ENCODE measurements around the gene PHLPP1. TPM values are rescaled to one million over a fixed set of nuclear protein-coding genes. Genes with fewer than 3 reads are reported as not detected.
"Not testable (repeated sequence)": the region's sequence is repeated elsewhere in the genome, so short reads cannot be mapped to it uniquely, and the experiment has no call there.

Gene PHLPP1
- total RNA-seq, 2 experiments from 2014 or later, result 8.2 to 8.6 TPM

GRCh38 chr18:62697636-62698035 lies 17.7 kb upstream of the PHLPP1 start:
- no peak for TF ChIP-seq CTCF (IDR thresholded peaks at IDR 0.05)
- no peaks in the 10 kb centered on the region for H3K9me3 Mint-ChIP-seq
- H3K36me3 Mint-ChIP-seq (ENCODE audit: low read depth), result no peaks in the 10 kb centered on the region
- H3K4me3 Mint-ChIP-seq, result no peak overlapping the region
- no peak overlapping the region for H3K27ac Mint-ChIP-seq
- intact Hi-C loops (cut with micrococcal nuclease), result no loop called here
- H3K27me3 Mint-ChIP-seq, result no peaks in the 10 kb centered on the region
- H3K4me1 Mint-ChIP-seq (ENCODE audit: low read depth), result no peaks in the 10 kb centered on the region
- POLR2A ChIA-PET, result interaction anchor here (0.7 kb wide), 1 partner anchor 292 kb away, joined by 3 read pairs; no protein-coding TSS in a partner anchor
- CTCF ChIA-PET, result interaction anchor here (2.5 kb wide), 1 partner anchor 17 kb away, joined by 7 read pairs; the partner anchor contains the start of gene PHLPP1
- ATAC-seq, result no peak
- no peak for DNase-seq

DNA sequence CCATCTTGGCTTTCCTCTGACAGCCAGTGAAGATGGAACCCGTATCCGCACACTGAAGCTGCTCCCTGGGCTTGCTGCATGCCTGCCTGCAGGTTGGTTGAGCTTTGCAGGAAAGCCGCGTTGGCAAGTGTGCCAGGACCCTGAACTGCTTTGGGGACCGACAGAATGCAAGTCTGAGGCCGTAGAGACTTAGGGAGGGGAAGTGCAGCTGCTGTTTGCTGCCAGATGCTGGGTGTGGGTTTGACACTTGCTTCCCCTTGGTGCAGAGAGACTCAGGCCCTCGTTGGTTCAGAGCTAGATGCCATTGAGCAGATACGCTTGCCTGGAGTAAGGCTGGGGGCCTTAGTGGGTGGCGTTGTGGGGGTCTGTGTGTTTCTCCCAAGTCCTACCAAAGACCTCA lies 13.1 kb upstream of the PHLPP1 start:
- CTCF ChIA-PET, result interaction anchor here (1.1 to 3.0 kb wide), 4 partner anchors 13 to 280 kb away, joined by 3 to 9 read pairs (median 4); partner anchors contain the start of gene PHLPP1
- Mint-ChIP-seq H3K27me3 (peaks cover 3% of the 10 kb centered on the region), H3K4me1 (ENCODE audit: low read depth) (no peaks in the 10 kb centered on the region), H3K4me3 (no peak overlapping the region), H3K36me3 (ENCODE audit: low read depth) (no peaks in the 10 kb centered on the region), H3K27ac (no peak overlapping the region), H3K9me3 (no peaks in the 10 kb centered on the region)
- intact Hi-C loops (cut with micrococcal nuclease), result no loop called here
- ATAC-seq (no peak), DNase-seq (no peak)
- POLR2A ChIA-PET, result no interaction called here
- TF ChIP-seq CTCF (IDR thresholded peaks at IDR 0.05), result no peak

DNA sequence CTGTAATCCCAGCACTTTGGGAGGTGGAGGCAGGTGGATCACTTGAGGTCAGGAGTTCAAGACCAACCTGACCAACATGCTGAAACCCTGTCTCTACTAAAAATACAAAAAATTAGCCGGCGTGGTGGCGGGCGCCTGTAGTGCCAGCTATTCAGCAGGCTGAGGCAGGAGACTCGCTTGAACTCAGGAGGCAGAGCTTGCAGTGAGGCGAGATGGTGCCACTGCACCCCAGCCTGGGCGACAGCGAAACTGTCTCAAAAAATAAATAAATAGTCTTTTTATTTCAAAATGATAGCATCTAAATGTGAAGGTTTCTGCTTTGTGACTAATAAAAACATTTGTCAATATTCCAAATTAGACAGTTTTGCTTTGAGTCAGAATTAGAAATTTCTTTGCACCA lies 8.5 kb upstream of the PHLPP1 start:
- POLR2A ChIA-PET; DNase-seq; H3K27me3 Mint-ChIP-seq; ATAC-seq; H3K4me1 Mint-ChIP-seq (ENCODE audit: low read depth); H3K27ac Mint-ChIP-seq; intact Hi-C loops (cut with micrococcal nuclease); H3K36me3 Mint-ChIP-seq (ENCODE audit: low read depth); H3K9me3 Mint-ChIP-seq; H3K4me3 Mint-ChIP-seq: not testable (repeated sequence)
- CTCF ChIA-PET, result interaction anchor here (1.1 to 1.2 kb wide), 2 partner anchors 9 to 275 kb away, joined by 3 read pairs; partner anchors contain the start of gene PHLPP1

DNA sequence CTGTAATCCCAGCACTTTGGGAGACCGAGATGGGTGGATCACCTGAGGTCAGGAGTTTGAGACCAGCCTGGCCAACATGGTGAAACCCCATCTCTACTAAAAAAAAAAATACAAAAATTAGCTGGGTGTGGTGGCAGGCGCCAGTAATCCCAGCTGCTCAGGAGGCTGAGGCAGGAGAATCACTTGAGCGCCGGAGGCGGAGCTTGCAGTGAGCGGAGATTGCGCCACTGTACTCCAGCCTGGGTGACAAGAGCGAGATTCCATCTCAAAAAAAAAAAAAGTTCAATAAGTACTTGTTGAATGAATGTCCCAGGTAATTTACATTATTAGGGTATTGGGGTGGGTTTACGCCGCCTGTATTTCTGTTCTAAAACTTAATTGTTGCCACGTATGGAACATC lies 5.4 kb upstream of the PHLPP1 start:
- intact Hi-C loops (cut with micrococcal nuclease), result loop anchor here (10.0 kb wide), 2 partner anchors 125 to 725 kb away; no protein-coding TSS in a partner anchor
- H3K27ac Mint-ChIP-seq; H3K36me3 Mint-ChIP-seq (ENCODE audit: low read depth); H3K27me3 Mint-ChIP-seq; H3K4me1 Mint-ChIP-seq (ENCODE audit: low read depth); DNase-seq; H3K9me3 Mint-ChIP-seq; ATAC-seq; POLR2A ChIA-PET; H3K4me3 Mint-ChIP-seq: not testable (repeated sequence)
- CTCF ChIA-PET, result interaction anchor here (0.8 to 2.4 kb wide), 3 partner anchors 14 to 273 kb away, joined by 4 to 12 read pairs (median 4); no protein-coding TSS in a partner anchor

DNA sequence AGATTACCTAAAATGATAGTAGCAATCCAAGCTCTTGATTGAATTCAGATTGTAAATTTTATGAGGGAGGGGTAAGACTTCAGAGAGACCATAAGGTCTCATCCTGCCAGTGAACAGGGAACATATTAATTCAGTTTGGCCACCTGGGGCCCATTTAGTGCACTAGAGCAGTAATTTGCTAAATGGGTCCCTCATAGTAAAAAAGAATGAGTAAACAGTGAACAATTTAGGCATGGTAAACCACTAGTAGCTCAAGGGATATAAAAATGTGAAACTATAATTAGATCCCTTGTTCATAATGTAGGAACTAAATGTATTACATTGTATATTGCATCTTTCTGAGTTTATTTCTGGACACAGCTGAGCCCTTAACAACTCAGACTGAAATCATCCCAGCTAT lies 4.9 kb upstream of the PHLPP1 start:
- TF ChIP-seq CTCF (IDR thresholded peaks at IDR 0.05), result no peak
- H3K4me3 Mint-ChIP-seq, result no peak overlapping the region

GRCh38 chr18:62711781-62712180 lies 3.6 kb upstream of the PHLPP1 start:
- no peak overlapping the region for H3K27ac Mint-ChIP-seq
- DNase-seq (no peak), ATAC-seq (no peak)
- no peaks in the 10 kb centered on the region for H3K27me3 Mint-ChIP-seq
- H3K9me3 Mint-ChIP-seq, result no peaks in the 10 kb centered on the region
- TF ChIP-seq CTCF (IDR thresholded peaks at IDR 0.05), result no peak
- H3K36me3 Mint-ChIP-seq (ENCODE audit: low read depth), result no peaks in the 10 kb centered on the region
- POLR2A ChIA-PET, result no interaction called here
- CTCF ChIA-PET, result interaction anchor here (2.4 kb wide), 1 partner anchor 271 kb away, joined by 12 read pairs; no protein-coding TSS in a partner anchor
- intact Hi-C loops (cut with micrococcal nuclease), result loop anchor here (10.0 kb wide), 2 partner anchors 127 to 723 kb away; no protein-coding TSS in a partner anchor
- no peak overlapping the region for H3K4me3 Mint-ChIP-seq
- peaks cover 6% of the 10 kb centered on the region for H3K4me1 Mint-ChIP-seq (ENCODE audit: low read depth)

More for the DNA sequence above, 4.9 kb upstream of the PHLPP1 start:
- Mint-ChIP-seq H3K4me1 (ENCODE audit: low read depth) (peaks cover 6% of the 10 kb centered on the region), H3K27me3 (peaks cover 2% of the 10 kb centered on the region), H3K9me3 (no peaks in the 10 kb centered on the region), H3K27ac (no peak overlapping the region), H3K36me3 (ENCODE audit: low read depth) (no peaks in the 10 kb centered on the region)
- ATAC-seq (no peak), DNase-seq (no peak)
- intact Hi-C loops (cut with micrococcal nuclease), result loop anchor here (10.0 kb wide), 2 partner anchors 126 to 724 kb away; no protein-coding TSS in a partner anchor
- ChIA-PET CTCF (interaction anchor here (0.8 to 2.4 kb wide), 4 partner anchors 14 to 272 kb away, joined by 3 to 12 read pairs (median 4); no protein-coding TSS in a partner anchor), POLR2A (no interaction called here)

Data from activated CD8-positive, alpha-beta T cell treated with anti-CD3 and anti-CD28 coated beads for 36 hours (primary cell).